Kidney epithelial cell (primary cell): ENCODE results near the gene WDR91. TPM values are rescaled to one million over a fixed set of nuclear protein-coding genes. Genes with fewer than 3 reads are reported as not detected.
A peak's percentile ranks its signal among the peaks of the same experiment; 100 is the strongest.
"Not testable (repeated sequence)": the region's sequence is repeated elsewhere in the genome, so short reads cannot be mapped to it uniquely, and the experiment has no call there.

ENCODE experiments used
- DNase-seq: peaks from one replicate; pipeline ENCODE4 v3.0.0-alpha.2; 2010; ENCODE audit warnings: low read depth
- H3K27me3 ChIP-seq: 2 replicates; pipeline ENCODE4 v1.6.0; 2011; ENCODE audit warnings: low read length; ENCODE audit not compliant: control insufficient read depth, insufficient read depth
- H3K36me3 ChIP-seq: 2 replicates; pipeline ENCODE4 v1.5.1; 2011; ENCODE audit warnings: low read length; ENCODE audit not compliant: control insufficient read depth, insufficient read depth
- H3K4me3 ChIP-seq: 2 replicates; pipeline ENCODE4 v1.5.1; 2011; ENCODE audit warnings: low read depth, mild to moderate bottlenecking, control low read depth, low read length
- total RNA-seq: library from RNA; depleted of rRNA; stranded (reverse); fragments of >200 nt; gene quantifications from 2 replicates; pipeline ENCODE4 v1.2.3, GENCODE V29; 2015
- TF ChIP-seq, protein P1 (sequence below): IDR thresholded peaks from 2 replicates; pipeline ENCODE4 v1.5.1; 2011; ENCODE audit warnings: mild to moderate bottlenecking, moderate library complexity, low read length, control low read depth, inconsistent platforms; ENCODE audit not compliant: insufficient read depth, poor library complexity, severe bottlenecking

WDR91 gene
- total RNA-seq, 1 donor from 2014 or later, result 8.5 TPM

GRCh38 chr7:135236727-135237126 lies 25.4 kb upstream of the WDR91 start:
- H3K36me3 ChIP-seq, result no peaks in the 10 kb centered on the region
- H3K4me3 ChIP-seq, result no peak overlapping the region
- H3K27me3 ChIP-seq, result no peaks in the 10 kb centered on the region
- peak; percentile 82 for DNase-seq
- TF ChIP-seq, protein P1, sequence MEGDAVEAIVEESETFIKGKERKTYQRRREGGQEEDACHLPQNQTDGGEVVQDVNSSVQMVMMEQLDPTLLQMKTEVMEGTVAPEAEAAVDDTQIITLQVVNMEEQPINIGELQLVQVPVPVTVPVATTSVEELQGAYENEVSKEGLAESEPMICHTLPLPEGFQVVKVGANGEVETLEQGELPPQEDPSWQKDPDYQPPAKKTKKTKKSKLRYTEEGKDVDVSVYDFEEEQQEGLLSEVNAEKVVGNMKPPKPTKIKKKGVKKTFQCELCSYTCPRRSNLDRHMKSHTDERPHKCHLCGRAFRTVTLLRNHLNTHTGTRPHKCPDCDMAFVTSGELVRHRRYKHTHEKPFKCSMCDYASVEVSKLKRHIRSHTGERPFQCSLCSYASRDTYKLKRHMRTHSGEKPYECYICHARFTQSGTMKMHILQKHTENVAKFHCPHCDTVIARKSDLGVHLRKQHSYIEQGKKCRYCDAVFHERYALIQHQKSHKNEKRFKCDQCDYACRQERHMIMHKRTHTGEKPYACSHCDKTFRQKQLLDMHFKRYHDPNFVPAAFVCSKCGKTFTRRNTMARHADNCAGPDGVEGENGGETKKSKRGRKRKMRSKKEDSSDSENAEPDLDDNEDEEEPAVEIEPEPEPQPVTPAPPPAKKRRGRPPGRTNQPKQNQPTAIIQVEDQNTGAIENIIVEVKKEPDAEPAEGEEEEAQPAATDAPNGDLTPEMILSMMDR, result no peak

DNA sequence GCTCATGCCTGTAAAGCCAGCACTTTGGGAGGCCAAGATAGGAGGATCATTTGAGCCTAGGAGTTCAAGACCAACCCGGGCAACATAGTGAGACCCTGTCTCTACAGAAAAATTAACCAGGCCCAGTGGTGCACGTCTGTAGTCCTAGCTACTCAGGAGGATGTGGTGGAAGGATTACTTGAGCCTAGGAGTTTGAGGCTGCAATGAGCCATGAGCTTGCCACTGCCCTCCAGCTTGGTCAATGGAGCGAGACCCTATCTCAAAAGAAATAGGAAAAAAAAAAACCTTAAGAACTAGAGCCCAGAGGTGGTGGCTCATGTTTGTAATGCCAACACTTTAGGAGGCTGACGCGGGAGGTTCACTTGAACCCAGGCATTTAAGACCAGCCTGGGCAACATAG lies 24.5 kb upstream of the WDR91 start:
- DNase-seq, result peak; percentile 9

DNA sequence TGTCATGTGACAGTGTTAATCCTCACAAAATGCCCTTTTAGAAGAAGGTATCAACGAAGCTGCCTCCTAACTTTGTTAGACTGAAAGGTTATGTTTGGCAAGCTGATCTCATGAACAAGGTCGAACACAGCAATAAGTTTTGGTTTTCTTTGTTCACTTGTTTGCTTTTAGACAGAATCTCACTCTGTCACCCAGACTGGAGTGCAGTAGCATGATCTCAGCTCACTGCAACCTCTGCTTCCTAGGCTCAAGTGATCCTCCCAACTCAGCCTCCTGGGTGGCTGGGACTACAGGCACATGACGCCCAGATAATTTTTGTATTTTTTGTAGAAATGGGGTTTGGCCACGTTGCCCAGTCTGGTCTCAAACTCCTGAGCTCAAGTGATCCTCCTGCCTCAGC lies 23.4 kb upstream of the WDR91 start:
- H3K4me3 ChIP-seq, result no peak overlapping the region
- TF ChIP-seq, protein P1, result no peak
- DNase-seq, result no peak
- no peaks in the 10 kb centered on the region for H3K27me3 ChIP-seq
- H3K36me3 ChIP-seq, result no peaks in the 10 kb centered on the region

More for the DNA sequence above, 24.5 kb upstream of the WDR91 start:
- Histone ChIP-seq H3K36me3 (no peaks in the 10 kb centered on the region), H3K4me3 (no peak overlapping the region), H3K27me3 (no peaks in the 10 kb centered on the region)
- TF ChIP-seq, protein P1, result no peak

DNA sequence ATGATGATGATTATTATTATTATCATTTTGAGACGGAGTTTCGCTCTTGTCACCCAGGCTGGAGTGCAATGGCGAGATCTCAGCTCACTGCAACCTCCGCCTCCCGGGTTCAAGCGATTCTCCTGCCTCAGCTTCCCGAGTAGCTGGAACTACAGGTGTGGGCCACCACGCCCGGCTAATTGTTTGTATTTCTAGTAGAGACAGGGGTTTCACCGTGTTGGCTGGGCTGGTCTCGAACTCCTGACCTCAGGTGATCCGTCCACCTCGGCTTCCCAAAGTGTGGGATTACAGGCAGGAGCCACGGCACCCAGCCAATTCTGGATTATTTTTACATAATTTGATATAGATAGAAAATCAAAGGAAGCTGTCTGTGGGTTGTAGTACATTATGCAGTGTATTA lies 22.8 kb upstream of the WDR91 start:
- H3K27me3 ChIP-seq, H3K4me3 ChIP-seq: not testable (repeated sequence)

DNA sequence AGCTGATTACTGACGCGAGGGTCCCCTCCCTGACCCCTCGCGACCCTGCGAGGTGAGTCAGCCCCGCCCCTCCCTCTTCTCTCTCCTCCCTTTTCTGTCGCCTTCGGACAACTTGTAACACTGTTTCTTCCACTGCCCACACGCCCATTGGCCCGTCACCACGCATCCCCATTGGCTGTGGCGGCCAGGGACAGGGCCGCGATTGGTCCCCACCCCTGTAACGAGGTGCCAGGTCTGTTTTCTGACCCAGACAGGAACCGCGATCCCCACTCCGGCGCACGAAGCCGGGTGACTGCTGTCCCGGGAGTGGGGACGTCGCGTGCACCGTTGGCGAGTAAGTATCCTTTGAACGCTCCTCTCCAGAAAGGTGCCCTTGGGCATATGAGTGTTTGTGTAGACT lies 22.2 kb upstream of the WDR91 start, which contains the start of gene STRA8:
STRA8 (plus strand) TSS at position 269 of the 400 bp plus-strand sequence. CDS start 6,687 bp downstream, outside the sequence.
- TF ChIP-seq, protein P1, result no peak
- no peak for DNase-seq

More for the DNA sequence above, 22.8 kb upstream of the WDR91 start:
- not testable (repeated sequence) for H3K36me3 ChIP-seq, DNase-seq

GRCh38 chr7:135232720-135233119 lies 21.4 kb upstream of the WDR91 start:
- DNase-seq, result no peak
- TF ChIP-seq, protein P1, result peak; percentile 17
- H3K27me3 ChIP-seq, result no peaks in the 10 kb centered on the region
- no peak overlapping the region for H3K4me3 ChIP-seq
- no peaks in the 10 kb centered on the region for H3K36me3 ChIP-seq

More for the DNA sequence above, 22.2 kb upstream of the WDR91 start, which contains the start of gene STRA8:
- no peak within 1 kb of the TSS for H3K4me3 ChIP-seq
- H3K36me3 ChIP-seq, result no peaks in the 10 kb centered on the region
- no peaks in the 10 kb centered on the region for H3K27me3 ChIP-seq
